H1 (cell line): ENCODE data around the gene TMEM232.

Experiments used
- BCL11A ChIP-seq, 2 experiments: IDR thresholded peaks; one replicate each; pipeline ENCODE4 v1.6.1; 2011; ENCODE audit warnings: low read depth in 2 of 2, low read length in 2 of 2, mild to moderate bottlenecking in 2 of 2
- CHD1 ChIP-seq: IDR thresholded peaks from 2 replicates; pipeline ENCODE4 v1.6.1; 2012; ENCODE audit warnings: low read depth, low read length, improper control_type of control experiment
- CHD2 ChIP-seq: IDR thresholded peaks from 2 replicates; pipeline ENCODE4 v1.6.1; 2012; ENCODE audit warnings: low read length, improper control_type of control experiment
- EZH2 ChIP-seq: fragments of 200-600 bp; sonication (generic); IDR thresholded peaks from 2 replicates; pipeline ENCODE4 v1.7.1; 2012; ENCODE audit warnings: low read depth, mild to moderate bottlenecking, moderate library complexity, low read length, inconsistent platforms; ENCODE audit not compliant: severe bottlenecking
- JUND ChIP-seq: IDR thresholded peaks from 2 replicates; pipeline ENCODE4 v1.6.1; 2011; ENCODE audit warnings: mild to moderate bottlenecking, improper control_type of control experiment, low read length
- PHF8 ChIP-seq: fragments of 200-600 bp; sonication (generic); conservative IDR thresholded peaks from 2 replicates; pipeline ENCODE4 v1.7.1; 2012; ENCODE audit warnings: low read depth, mild to moderate bottlenecking, inconsistent platforms, low read length, moderate library complexity
- POLR2A ChIP-seq, 2 experiments: IDR thresholded peaks; 1 replicate in 1 of 2; 2 replicates in 1 of 2; pipeline ENCODE4 v1.6.1; 2011; ENCODE audit warnings: low read depth in 2 of 2, low read length in 2 of 2, mild to moderate bottlenecking in 2 of 2; ENCODE audit errors: control extremely low read depth in 1 of 2
- RAD21 ChIP-seq, 2 experiments: IDR thresholded peaks in 1 of 2; conservative IDR thresholded peaks in 1 of 2; 2 replicates each; pipeline ENCODE4 v1.6.1; 2011; ENCODE audit warnings: low read depth in 2 of 2, low read length in 2 of 2, improper control_type of control experiment in 1 of 2, inconsistent platforms in 1 of 2, mild to moderate bottlenecking in 1 of 2, moderate library complexity in 1 of 2
- SP1 ChIP-seq: IDR thresholded peaks from 2 replicates; pipeline ENCODE4 v1.6.1; 2011; ENCODE audit warnings: low read depth, low read length
- SP2 ChIP-seq: IDR thresholded peaks from 2 replicates; pipeline ENCODE4 v1.6.1; 2012; ENCODE audit warnings: mild to moderate bottlenecking, low read length, inconsistent platforms
- TF ChIP-seq, protein P1 (sequence below): IDR thresholded peaks from 2 replicates; pipeline ENCODE4 v1.6.1; 2012; ENCODE audit warnings: inconsistent platforms
- TF ChIP-seq, protein P2 (sequence below): IDR thresholded peaks from 2 replicates; pipeline ENCODE4 v1.6.1; 2011; ENCODE audit warnings: low read length, improper control_type of control experiment
- TF ChIP-seq, protein P3 (sequence below), 3 experiments: IDR thresholded peaks; 1 replicate in 2 of 3; 2 replicates in 1 of 3; pipeline versions ENCODE4 v1.5.1 to v1.6.1; 2011; ENCODE audit warnings: low read length in 3 of 3, mild to moderate bottlenecking in 3 of 3, inconsistent platforms in 2 of 3, low read depth in 1 of 3, moderate library complexity in 1 of 3; ENCODE audit not compliant: insufficient read depth in 1 of 3; ENCODE audit errors: control extremely low read depth in 1 of 3
- TF ChIP-seq, protein P4 (sequence below): IDR thresholded peaks from 2 replicates; pipeline ENCODE4 v1.6.1; 2011; ENCODE audit warnings: low read depth, mild to moderate bottlenecking, low read length; ENCODE audit not compliant: insufficient read depth

DNA sequence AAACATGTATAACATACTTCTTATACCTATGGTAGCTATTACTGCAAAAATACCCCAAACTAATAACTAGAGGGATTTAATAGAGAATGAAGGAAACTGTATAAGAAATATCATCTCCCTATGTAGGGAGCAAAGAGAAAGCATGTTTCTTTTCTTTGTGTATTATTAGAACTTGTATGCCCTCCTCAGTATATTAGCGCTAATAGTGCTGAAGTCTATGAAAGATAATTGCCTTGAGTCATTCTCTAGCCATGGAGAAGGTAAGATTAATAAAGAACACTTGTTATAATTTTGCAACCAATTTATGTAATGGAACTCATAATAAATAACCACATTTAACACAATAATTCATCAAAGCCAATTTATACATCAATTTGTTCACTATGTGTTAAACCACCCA lies 329.2 kb downstream of the TMEM232 start:
- TF ChIP-seq, protein P1, sequence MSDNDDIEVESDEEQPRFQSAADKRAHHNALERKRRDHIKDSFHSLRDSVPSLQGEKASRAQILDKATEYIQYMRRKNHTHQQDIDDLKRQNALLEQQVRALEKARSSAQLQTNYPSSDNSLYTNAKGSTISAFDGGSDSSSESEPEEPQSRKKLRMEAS: no peak
- TF ChIP-seq PHF8: no peak
- TF ChIP-seq CHD2: no peak
- TF ChIP-seq RAD21 (IDR thresholded peaks at IDR 0.05 in 1 of 2, conservative IDR thresholded peaks at IDR 0.05 in 1 of 2; ENCODE audit: low read depth in 2 of 2, low read length in 2 of 2): no peak
- TF ChIP-seq BCL11A (IDR thresholded peaks at IDR 0.05; ENCODE audit: low read depth in 2 of 2, low read length in 2 of 2): no peak
- TF ChIP-seq, protein P2, sequence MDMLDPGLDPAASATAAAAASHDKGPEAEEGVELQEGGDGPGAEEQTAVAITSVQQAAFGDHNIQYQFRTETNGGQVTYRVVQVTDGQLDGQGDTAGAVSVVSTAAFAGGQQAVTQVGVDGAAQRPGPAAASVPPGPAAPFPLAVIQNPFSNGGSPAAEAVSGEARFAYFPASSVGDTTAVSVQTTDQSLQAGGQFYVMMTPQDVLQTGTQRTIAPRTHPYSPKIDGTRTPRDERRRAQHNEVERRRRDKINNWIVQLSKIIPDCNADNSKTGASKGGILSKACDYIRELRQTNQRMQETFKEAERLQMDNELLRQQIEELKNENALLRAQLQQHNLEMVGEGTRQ: no peak
- no peak for TF ChIP-seq JUND
- TF ChIP-seq SP2: no peak
- no peak for TF ChIP-seq POLR2A (IDR thresholded peaks at IDR 0.05; ENCODE audit: control extremely low read depth in 1 of 2, low read depth in 2 of 2, low read length in 2 of 2)
- TF ChIP-seq, protein P3, sequence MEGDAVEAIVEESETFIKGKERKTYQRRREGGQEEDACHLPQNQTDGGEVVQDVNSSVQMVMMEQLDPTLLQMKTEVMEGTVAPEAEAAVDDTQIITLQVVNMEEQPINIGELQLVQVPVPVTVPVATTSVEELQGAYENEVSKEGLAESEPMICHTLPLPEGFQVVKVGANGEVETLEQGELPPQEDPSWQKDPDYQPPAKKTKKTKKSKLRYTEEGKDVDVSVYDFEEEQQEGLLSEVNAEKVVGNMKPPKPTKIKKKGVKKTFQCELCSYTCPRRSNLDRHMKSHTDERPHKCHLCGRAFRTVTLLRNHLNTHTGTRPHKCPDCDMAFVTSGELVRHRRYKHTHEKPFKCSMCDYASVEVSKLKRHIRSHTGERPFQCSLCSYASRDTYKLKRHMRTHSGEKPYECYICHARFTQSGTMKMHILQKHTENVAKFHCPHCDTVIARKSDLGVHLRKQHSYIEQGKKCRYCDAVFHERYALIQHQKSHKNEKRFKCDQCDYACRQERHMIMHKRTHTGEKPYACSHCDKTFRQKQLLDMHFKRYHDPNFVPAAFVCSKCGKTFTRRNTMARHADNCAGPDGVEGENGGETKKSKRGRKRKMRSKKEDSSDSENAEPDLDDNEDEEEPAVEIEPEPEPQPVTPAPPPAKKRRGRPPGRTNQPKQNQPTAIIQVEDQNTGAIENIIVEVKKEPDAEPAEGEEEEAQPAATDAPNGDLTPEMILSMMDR (IDR thresholded peaks at IDR 0.05; ENCODE audit: control extremely low read depth in 1 of 3, insufficient read depth in 1 of 3, low read depth in 1 of 3, low read length in 3 of 3): no peak
- no peak for TF ChIP-seq SP1
- TF ChIP-seq EZH2: no peak
- TF ChIP-seq, protein P4, sequence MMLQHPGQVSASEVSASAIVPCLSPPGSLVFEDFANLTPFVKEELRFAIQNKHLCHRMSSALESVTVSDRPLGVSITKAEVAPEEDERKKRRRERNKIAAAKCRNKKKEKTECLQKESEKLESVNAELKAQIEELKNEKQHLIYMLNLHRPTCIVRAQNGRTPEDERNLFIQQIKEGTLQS: no peak
- TF ChIP-seq CHD1: no peak
